PC-3 (cell line): ENCODE results near the gene STK11.

Source experiments
- EZH2 ChIP-seq: fragments of 300-600 bp; sonication (generic); IDR thresholded peaks from one replicate; pipeline ENCODE4 v1.6.1; 2017; ENCODE audit warnings: antibody characterized with exemption, mild to moderate bottlenecking, low read length; ENCODE audit not compliant: unreplicated experiment
- TF ChIP-seq, protein P1 (sequence below): fragments of 300-600 bp; sonication (generic); conservative IDR thresholded peaks from 2 replicates; pipeline ENCODE4 v1.5.1; 2017; ENCODE audit warnings: antibody characterized with exemption, low read depth, mild to moderate bottlenecking, low read length

DNA sequence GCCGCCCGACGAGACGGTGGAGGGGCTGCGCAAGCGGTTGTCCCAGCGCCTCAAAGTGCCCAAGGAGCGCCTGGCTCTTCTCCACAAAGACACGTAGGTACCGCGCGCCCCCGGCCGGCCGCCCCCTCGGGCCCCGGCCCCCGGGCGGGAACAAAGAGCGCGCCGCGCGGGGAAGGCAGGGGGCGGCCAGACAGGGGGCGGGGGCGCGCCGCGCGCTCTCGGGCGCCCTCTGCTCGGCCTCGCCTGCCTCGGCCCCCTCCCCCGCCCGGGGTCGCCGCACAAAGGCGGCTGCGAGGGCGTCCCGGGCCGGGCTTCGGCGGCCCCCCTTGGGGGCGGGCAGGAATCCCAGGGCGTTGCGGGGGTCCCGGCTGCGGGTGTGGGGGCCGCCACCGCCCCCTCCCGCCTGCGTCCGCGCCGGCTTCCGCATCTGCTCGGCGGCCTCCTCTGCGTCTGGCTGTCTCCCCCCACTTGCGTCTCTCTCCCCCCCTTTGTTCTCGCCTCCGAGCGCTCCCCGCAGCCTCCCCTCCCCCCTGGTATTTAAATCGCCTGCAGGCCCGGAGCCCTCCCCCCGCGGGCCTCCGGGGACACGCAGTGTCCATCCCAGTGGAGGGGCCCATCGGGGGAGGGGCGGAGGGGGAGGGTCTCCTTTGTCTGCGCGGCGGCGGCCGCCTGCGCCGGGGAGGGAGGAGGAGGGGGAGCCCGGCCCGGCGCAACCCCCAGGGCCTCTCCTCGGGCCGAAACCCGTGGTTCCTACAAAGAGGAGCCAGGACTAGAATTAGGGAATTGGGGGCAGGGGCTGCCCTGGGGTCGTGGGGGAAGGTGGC, 45.1 kb downstream of the STK11 start:
- TF ChIP-seq, protein P1, sequence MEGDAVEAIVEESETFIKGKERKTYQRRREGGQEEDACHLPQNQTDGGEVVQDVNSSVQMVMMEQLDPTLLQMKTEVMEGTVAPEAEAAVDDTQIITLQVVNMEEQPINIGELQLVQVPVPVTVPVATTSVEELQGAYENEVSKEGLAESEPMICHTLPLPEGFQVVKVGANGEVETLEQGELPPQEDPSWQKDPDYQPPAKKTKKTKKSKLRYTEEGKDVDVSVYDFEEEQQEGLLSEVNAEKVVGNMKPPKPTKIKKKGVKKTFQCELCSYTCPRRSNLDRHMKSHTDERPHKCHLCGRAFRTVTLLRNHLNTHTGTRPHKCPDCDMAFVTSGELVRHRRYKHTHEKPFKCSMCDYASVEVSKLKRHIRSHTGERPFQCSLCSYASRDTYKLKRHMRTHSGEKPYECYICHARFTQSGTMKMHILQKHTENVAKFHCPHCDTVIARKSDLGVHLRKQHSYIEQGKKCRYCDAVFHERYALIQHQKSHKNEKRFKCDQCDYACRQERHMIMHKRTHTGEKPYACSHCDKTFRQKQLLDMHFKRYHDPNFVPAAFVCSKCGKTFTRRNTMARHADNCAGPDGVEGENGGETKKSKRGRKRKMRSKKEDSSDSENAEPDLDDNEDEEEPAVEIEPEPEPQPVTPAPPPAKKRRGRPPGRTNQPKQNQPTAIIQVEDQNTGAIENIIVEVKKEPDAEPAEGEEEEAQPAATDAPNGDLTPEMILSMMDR, result no peak
- no peak for TF ChIP-seq EZH2
